ENCODE results near the gene CAMTA1.
A peak's percentile ranks its signal among the peaks of the same experiment; 100 is the strongest.

The CAMTA1 gene

GRCh38 chr1:7047866-7048265 is 262.6 kb downstream of the CAMTA1 start:
- no peak for DNase-seq

- DNase-seq: no peak
These were observed 263.1 kb downstream of the CAMTA1 start for GRCh38 chr1:7048395-7048794.

GRCh38 chr1:7049913-7050625 is 264.8 kb downstream of the CAMTA1 start:
- DNase-seq: no peak

- DNase-seq: no peak
These were observed 265.8 kb downstream of the CAMTA1 start for GRCh38 chr1:7050751-7051665.

- no peak for DNase-seq
These were observed 267.4 kb downstream of the CAMTA1 start for GRCh38 chr1:7052701-7053100.

GRCh38 chr1:7060745-7061144 is 275.5 kb downstream of the CAMTA1 start:
- DNase-seq: no peak

- no peak for DNase-seq
These were observed 277.2 kb downstream of the CAMTA1 start for GRCh38 chr1:7062346-7063061.

GRCh38 chr1:7063981-7064380 is 278.7 kb downstream of the CAMTA1 start:
- no peak for DNase-seq

- DNase-seq: no peak
These were observed 283.3 kb downstream of the CAMTA1 start for GRCh38 chr1:7068552-7068951.

- no peak for DNase-seq
These were observed 284.7 kb downstream of the CAMTA1 start for GRCh38 chr1:7069931-7070330.

GRCh38 chr1:7070389-7071029 is 285.3 kb downstream of the CAMTA1 start:
- DNase-seq: peak; percentile 65

- DNase-seq: no peak
These were observed 290.9 kb downstream of the CAMTA1 start for GRCh38 chr1:7076117-7076516.

- no peak for DNase-seq
These were observed 291.3 kb downstream of the CAMTA1 start for GRCh38 chr1:7076572-7076971.

GRCh38 chr1:7077136-7077535 is 291.9 kb downstream of the CAMTA1 start:
- DNase-seq: no peak

- DNase-seq: no peak
These were observed 292.7 kb downstream of the CAMTA1 start for GRCh38 chr1:7077970-7078369.

GRCh38 chr1:7079637-7080036 is 294.4 kb downstream of the CAMTA1 start:
- no peak for DNase-seq

- no peak for DNase-seq
These were observed 299.1 kb downstream of the CAMTA1 start for GRCh38 chr1:7084232-7084894.

GRCh38 chr1:7085521-7085920 is 300.3 kb downstream of the CAMTA1 start:
- DNase-seq: no peak

GRCh38 chr1:7086106-7086505 is 300.9 kb downstream of the CAMTA1 start:
- no peak for DNase-seq

GRCh38 chr1:7087888-7088287 is 302.6 kb downstream of the CAMTA1 start:
- DNase-seq: no peak

- no peak for DNase-seq
These were observed 304.2 kb downstream of the CAMTA1 start for GRCh38 chr1:7089497-7089896.

GRCh38 chr1:7093297-7093696 is 308.0 kb downstream of the CAMTA1 start:
- DNase-seq: no peak
